Stimulated activated CD4-positive, alpha-beta T cell treated with anti-CD3 and anti-CD28 coated beads, Interleukin-1b, Interleukin-23, amount 100 ng/mL, for 24 hours (primary cell): ENCODE data around the gene PINLYP.
"Not testable (repeated sequence)": the region's sequence is repeated elsewhere in the genome, so short reads cannot be mapped to it uniquely, and the experiment has no call there.

Experiments
- DNase-seq, 4 experiments: peaks; one replicate each; pipeline ENCODE4 v3.0.0-alpha.2; 2020; ENCODE audit warnings: low read depth in 4 of 4, low spot score in 1 of 4

Gene PINLYP

DNA sequence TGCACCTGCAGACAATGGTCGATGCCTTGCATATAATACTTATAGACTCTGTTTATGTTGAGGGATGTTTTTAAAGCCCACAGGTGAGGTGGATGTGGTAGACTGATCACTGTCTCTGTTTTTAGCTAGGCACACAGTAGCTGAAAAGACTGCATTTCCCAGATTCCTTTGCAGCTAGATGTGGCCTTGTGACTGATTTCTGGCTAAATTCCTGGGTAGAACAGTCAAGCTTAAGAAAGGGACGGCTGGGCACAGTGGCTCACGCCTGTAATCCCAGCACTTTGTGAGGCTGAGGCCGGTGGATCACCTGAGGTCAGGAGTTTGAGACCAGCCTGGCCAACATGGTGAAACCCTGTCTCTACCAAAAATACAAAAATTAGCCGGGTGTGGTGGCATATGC lies 24.7 kb downstream of the PINLYP start:
- not testable (repeated sequence) for DNase-seq

DNA sequence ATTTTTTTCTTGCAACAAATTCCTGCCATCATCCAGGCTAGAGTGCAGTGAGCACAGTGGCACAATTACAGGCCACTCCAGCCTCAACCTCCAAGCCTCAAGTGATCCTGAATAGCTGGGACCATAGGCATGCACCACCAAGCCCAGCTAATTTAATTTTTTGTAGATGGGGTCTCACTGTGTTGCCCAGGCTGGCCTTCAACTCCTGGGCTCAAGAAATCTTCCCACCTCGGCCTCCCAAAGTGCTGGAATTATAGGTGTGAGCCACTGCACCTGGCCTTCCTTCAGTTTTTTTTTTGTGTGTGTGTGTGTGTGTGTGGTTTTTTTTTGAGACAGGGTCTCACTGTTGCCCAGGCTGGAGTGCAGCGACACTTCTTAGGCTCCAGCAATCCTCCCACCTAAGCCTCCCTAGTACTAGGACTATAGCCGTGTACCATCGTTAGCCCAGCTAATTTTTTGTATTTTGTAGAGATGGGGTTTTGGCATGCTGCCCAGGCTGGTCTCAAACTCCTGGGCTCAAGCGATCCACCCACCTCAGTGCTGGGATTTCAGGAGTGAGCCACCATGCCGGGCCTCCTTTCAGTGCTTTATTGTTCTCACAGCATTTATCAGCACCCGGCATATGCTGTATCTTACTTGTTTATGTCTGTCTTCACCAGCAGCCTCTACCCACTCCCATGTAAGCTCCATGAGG lies 30.4 kb downstream of the PINLYP start:
- DNase-seq, result no peak

DNA sequence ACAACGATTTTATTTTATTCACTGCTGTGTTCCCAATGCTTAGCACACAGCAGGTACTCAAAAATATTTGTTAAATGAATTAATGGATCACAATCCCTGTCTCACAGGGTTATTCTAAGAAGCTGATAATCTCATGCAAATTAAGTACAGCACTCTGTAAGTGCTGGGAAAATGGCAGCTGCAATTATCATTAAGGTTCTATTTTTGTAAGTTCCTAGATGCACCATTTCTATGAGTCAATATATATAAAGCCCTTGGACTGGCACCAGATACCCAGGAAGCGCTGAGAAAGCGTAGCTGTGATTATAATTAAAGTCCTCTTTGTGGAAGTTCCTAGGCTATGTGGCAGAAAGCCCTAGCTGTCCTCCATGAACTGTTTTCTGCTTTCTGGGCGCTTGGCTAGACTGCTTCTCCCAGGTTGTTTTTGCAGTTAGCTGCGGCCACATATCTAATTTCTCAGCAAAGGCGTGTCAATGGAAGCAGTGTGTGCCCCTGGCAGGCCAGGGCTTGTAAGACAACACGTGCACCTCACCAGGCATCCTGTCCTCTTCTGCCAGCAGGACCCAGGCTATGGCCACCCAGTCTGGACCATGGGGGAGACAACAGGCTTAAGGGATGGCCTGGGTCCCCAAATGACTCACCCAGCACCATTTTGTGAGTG lies 31.1 kb downstream of the PINLYP start:
- no peak for DNase-seq

DNA sequence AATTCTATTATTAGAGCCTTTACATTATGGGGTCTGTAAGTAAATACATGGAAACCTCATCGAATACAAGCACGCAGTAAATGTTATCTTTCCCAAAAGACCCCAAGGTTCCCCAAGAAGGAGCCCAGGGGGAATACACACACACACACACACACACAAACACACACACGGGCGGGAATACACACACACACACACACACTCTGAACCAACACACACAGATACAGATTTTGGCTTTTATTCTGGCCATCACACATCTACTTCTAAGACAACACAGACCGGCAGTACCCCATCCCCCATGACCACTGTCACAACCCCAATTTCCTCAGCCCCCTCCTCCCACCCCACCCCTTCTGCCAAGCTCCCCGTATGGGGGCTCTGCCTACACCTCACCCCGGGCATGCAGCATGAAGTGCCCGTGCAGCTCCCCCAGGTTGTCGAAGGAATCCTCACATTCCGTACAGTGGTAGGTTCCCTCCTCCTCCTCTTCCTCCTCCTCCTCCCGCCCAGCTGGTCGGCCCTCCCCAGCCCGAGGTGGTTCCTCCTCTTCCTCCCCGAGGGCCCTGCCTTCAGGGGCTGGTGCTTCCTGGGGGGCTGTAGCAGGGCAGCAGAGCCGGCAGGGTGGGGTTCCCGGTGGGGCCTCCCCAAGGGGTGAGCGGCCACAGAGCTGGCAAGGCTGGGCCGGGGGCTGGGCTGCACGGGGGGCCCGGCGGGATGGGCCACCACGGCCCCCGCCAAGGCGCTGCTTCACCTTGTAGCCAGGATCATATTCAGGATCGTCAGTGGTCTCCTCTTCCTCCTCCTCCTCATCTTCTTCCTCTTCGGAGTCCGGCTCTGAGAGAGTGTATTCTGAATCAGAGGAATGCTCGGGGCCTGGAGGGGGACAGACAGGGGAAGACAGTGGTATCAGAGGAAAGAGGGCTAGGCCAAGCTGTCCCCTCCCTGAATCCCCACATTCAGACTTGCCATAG lies 31.9 kb downstream of the PINLYP start:
- DNase-seq, result no peak

DNA sequence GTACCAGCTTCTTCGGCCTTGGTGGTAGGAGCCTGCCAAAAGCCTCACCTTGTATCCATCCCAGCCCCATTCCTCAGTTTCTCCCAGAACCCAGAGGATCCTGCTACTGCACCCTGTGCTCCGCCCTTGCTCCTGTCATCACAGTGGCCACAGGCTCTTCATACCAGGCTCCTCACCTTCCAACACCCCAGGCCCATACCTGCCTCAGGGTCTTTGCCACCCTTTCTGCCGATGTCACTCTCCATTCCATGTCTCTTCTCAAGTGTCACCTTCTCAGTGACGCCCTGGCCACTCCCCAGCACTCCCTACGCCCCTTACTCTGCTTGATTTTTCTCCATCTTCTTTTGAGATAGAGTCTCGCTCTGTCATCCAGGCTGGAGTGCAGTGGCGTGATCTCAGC lies 34.3 kb downstream of the PINLYP start:
- no peak for DNase-seq

DNA sequence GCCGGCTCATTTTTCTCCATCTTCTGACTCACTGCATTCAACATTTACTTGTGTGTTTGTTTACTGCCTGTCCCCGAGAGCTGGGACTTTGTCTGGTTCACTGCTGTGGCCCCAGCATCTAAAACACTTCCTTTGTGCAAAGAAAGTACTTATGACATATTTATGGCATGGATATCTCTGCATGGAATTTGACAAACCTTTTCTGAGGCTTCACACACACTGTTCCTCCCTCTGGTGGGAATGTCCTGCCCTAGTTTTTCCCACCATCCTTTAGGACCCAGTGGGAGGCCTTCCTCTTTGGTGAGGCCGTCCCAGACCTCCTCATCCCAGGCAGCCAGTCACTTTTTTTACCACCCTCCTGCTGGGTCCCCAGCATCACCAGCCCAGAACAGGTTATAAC lies 34.9 kb downstream of the PINLYP start:
- no peak for DNase-seq

DNA sequence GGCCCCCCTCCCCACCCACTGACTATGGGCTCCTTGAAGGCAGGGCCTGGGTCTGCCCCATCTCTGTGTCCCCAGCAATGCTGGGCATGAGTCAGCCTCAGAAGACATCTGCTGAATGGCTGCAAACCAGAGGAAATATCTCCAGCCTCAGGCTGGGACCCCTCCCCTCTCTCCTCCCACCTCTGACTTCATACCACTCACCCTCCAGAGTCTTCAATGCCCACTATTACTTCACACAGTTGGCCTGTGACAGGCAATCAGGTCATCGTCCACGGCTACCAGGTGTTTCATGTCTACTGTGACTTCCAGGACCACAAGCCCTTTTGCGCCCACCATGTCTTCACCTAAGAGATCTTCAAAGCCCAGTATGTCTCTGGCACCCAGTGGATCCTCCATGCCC lies 36.2 kb downstream of the PINLYP start, which contains the start of gene SRRM5:
TSS of gene SRRM5 (plus strand) at position 301 of the 400 bp plus-strand sequence. CDS start at position 335, 34 bp downstream.
- no peak for DNase-seq

DNA sequence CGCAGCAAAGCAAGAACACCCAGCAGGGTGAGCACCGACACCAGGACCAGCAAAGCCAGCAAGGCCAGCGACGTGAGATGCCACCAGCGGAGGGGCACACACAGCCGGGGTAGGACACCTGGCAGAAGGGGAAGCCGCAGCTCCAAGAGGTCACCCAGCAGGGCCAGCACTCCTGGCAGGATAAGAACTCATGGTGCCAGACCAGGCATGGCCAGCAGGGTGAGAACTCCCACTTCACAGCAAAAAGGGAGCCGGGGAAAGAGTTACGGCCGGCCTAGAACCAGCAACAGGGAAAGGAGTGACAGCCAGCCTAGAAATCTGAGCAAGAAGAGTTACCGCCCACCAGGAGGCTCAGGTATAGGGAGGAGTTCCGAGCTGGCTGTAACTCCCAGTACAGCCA lies 36.8 kb downstream of the PINLYP start:
- DNase-seq, result no peak

DNA sequence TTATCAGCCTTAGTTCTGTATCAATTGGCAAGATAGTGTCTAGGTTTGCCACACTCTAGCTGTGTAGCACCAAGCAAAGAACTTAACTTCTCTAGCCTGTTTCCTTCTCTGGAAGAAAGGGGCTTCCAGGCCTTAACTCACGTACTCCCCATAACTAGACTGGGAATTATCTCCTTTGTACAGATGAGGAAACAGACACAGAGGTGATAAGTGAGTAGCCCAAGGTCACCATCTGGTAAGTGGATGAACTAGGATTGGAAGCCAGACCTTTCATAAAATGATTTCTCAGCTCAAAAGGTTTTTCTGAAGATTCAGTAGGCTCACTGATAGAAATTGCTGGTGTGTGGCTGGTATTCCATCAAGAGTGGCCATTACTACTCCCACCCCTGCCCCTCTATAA lies 40.7 kb downstream of the PINLYP start:
- DNase-seq, result no peak

DNA sequence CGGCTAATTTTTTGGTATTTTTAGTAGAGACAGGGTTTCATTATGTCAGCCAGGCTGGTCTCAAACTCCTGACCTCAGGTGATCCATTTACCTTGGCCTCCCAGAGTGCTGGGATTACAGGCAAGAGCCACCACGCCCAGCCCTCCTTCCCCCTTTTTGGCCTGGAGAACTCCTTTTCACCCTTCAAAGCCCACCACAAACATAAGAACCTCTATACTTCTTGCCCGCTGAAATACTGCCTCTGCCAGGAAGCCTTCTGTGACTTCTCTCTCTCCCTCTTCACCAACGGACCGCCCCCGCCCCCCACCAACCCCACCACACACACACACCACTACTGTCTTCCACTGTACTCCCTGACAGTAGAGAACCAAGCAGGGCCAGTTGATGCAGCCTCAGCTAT lies 41.4 kb downstream of the PINLYP start:
- no peak for DNase-seq

DNA sequence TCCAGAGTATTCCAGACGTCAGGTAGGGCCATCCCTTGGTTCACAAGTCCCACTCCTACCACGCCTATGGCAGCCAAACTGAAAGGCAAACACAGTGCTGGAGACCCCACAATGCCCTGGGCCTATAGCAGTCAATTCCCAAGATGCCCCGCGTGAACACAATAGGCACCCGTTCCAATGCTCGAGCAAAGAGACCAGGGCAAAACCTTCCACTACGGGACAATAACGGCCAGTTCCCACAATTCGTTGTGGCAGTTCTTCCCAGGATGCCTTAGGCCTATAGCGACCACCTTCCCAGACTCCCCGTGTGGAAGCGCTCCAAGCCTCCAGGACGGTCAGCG lies 43.3 kb downstream of the PINLYP start:
- DNase-seq, result peak in 1 of 4 experiments; percentile 52

DNA sequence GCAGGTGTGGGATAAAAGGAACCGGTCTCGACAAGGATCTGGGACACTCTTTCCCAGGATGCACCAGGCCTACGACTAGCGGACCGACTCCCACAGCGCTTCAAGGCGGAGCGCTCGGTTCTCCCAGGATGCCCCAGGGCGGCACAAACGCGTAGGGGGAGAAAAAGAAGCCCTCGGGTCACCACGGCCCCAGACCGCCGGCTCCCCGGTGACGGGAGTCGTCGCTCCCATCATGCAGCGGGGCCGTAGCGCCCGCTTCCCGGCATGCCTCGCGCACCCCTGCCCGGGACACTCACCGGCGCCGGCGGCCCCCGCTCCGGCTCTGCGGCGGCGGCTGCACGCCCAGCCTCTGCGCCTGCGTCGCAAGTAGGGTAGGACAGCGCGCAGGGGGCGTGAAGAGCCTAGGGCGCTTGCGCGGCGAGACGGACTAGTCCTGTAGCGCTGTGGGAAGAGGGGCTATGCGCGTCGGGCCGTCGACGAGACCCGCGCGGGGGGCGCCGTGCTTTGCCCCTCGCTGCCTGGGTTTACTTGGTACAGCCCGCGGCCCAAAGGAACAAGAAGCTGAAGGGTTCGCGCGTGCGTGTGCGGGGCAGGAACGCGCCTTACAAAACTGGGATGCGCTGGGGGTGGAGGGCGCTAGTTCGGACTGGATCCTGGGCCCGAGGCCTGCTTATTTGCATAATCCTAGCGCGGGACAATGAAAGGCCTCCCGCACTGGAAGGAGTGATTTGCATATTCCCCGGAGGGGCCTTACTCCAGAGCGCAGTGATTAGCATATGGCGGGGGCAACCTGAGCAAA lies 43.9 kb downstream of the PINLYP start, which contains the start of gene ZNF428:
TSS of gene ZNF428 (minus strand) at position 368 of the 799 bp plus-strand sequence. CDS start 5,325 bp downstream, outside the sequence.
- DNase-seq, result peak; percentile 60 to 84 (median 80)

DNA sequence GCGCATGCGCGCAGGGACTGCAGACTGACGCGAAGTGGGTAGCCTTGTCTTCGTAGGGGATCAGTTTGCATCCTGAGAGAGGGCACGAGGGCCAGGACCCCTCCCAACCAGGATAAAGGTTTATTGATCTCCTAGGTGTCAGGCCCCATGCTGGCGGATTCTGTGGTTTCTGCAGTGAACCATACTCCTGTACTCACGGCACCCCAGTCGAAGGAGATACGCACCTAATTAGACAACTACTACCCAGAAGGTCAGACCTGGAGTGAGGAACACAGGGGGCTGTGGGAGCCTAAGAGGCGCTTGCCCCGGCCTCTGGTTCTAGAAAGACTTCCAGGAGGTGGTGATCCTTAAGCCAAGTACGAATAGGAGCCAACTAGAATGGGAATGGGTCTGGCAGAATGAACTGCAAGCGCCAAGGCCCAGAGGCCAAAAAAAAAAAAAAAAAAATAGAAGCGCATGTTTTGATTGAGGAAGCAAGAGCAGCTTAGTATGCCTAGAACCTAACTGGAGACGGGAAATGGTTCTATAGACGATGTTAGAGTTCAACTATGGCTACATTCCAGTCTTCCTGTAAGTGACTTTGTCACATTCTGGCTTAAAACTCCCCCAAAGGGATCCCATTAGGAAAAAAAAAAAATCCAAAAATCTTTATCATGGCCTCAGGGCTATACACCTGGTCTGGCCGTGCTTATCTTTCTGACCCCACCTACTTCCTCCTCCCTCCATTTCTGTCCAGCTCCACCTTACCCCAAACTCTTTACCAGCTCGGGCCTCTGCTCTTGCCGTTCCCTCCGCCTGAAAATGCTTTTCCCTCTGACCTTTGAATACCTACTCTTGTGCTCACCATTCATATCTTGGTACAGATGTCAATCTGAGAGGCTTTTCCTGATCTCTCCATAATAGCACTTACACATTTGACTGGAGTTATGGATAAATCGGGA lies 44.7 kb downstream of the PINLYP start:
- DNase-seq, result peak in 2 of 4 experiments; percentile 75 to 82

DNA sequence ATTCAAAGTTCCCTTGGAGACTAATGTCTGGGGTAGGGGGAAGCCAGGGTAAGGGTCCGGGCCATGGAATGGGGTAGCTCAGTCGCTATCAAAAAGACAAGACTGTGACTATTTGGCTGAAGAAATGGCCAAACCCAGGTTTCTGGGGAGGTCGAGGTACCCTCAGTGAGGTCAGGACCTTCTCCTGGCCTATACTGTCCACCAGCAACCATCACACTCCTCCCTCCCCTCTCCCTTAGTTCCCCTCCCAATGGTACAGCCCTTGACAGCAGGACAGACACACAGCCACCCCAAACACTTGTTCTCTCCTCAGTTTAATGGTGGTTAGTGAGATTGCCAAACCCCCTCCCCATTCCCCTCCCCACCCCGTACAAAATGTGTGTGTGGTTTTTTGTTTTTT lies 46.5 kb downstream of the PINLYP start:
- DNase-seq, result no peak

DNA sequence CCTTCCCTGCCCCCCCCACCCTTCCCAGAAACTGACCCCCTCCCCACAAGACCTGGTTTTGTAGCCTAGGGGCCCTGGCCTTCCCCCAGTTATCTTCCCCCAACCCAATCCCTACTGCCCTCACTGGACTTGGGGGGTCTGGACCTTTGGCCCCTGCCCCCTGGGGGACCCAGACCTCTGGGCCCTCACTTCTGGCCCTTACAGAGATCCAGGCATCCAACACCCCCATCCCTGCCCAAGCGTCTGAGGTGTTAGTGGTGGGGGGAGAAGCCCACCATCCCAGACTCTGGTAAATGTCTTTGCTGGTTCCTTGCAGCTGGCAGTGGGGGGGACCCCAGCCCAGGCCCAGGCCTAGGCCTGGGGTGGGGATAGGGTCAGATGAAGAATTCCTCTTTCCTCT lies 47.4 kb downstream of the PINLYP start:
- DNase-seq, result no peak

DNA sequence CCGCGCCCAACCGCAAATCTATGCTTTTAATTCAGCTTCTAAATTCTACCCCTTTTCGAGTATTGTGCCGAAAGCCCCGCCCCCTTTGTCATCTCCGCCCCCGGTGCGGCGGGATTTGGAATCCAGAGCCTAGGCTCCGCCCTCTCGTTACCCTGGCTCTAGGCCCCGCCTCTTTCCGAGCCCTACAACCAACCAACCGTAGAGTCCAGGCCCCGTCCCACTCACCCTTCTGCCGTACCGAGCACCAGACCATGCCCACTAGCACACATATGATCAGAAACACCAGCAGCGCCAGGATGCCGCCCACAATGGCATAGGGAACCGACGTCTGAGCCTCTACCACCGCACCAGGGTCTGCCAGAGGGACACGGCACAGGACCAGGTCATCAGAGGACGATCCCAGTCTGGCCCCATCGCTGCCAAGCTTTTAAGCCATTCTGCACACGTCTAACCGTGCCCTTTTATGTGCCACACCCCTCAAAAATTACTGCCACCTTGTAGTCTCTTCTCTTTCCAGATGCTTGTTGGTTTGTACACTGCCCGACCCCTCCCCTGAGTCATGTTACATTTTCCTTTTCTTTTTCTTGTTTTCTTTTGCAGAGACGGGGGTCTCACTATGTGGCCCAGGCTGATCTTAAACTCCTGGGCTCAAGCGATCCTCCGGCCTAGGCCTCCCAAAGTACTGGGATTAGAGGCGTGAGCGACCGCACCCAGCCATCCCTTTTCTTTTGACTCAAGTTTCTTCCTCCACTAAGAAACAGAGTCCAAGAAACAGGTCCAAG lies 48.5 kb downstream of the PINLYP start:
- DNase-seq, result no peak

DNA sequence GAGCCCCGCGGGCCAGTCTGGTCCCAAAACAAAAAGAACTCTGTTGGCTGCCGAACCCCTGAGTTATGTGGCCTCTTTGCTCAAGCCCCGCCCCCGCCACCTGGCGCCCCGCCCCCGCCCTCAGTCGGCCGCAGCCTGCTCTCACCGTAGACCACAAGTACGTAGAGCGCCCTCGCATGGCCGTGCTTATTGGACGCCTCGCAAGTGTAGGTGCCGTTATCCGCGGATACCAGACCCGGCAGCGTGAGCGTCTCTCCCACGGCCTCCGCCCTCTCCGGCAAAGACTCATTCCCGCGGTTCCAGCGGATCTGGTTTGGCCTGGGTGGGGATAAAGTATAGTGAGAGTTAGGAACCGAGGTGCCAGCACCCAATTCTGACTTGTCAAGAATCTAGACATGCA lies 49.3 kb downstream of the PINLYP start:
- peak; percentile 65 to 81 (median 72) for DNase-seq

DNA sequence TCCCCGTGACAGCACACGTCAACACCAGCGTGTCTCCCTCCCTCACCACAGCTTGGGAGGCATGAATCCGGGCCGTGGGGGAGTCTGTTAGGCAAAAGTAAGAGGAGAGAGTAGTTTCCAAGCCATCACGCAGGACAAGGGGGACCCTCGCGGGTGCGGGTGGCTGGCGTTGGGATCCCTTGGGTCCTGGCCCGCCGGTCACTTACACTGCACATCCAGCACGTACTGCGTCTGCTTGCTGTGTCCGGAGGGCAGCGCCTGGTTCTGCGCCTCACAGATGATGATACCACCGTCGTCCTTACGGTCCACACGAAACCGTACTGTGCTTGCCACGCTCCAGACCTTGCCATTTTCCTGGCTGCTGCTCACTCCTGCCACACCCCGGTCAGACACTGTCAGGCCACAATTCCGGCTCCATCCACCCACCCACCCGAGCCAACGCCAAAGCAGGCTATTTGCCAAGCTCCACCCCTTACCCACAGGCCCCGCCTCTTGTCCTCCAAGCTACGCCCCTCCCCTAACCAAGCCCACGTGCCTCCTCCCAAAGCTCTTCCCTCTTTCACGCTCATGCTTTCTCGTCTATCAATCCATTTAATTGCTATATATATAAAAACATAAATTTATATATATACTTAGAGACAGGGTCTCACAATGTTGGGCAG lies 50.4 kb downstream of the PINLYP start:
- no peak for DNase-seq
